BE2C (cell line): ENCODE results near the gene CEP128.
A peak's percentile ranks its signal among the peaks of the same experiment; 100 is the strongest.

Source experiments
- DNase-seq: peaks from one replicate; pipeline ENCODE4 v3.0.0-alpha.2; 2020
- H3K27me3 ChIP-seq: fragments of 250-450 bp; sonication (Bioruptor Pico); 2 replicates; pipeline ENCODE4 v1.5.1; 2020; ENCODE audit warnings: mild to moderate bottlenecking
- H3K36me3 ChIP-seq: fragments of 250-450 bp; sonication (Bioruptor Pico); 2 replicates; pipeline ENCODE4 v1.5.1; 2020; ENCODE audit warnings: mild to moderate bottlenecking
- H3K4me1 ChIP-seq: fragments of 250-450 bp; sonication (Bioruptor Pico); 2 replicates; pipeline ENCODE4 v1.5.1; 2020
- H3K4me3 ChIP-seq: 2 replicates; pipeline ENCODE4 v1.5.1; 2011; ENCODE audit warnings: low read depth, low read length
- H3K9me3 ChIP-seq: fragments of 250-450 bp; sonication (Bioruptor Pico); 2 replicates; pipeline ENCODE4 v1.5.1; 2020
- CTCF ChIP-seq: IDR thresholded peaks from 2 replicates; pipeline ENCODE4 v1.5.1; 2012; ENCODE audit warnings: mild to moderate bottlenecking, low read depth, low read length

Gene CEP128

GRCh38 chr14:80981673-80982072, 40.1 kb upstream of the CEP128 start:
- H3K4me1 ChIP-seq = peaks cover 6% of the 10 kb centered on the region

GRCh38 chr14:80981156-80981555, 39.6 kb upstream of the CEP128 start:
- no peak overlapping the region for H3K4me3 ChIP-seq
- H3K4me1 ChIP-seq = peaks cover 3% of the 10 kb centered on the region; the same call in 1 of the 2 replicates
- no peaks in the 10 kb centered on the region for H3K27me3 ChIP-seq
- no peak for DNase-seq
- no peaks in the 10 kb centered on the region for H3K36me3 ChIP-seq
- TF ChIP-seq CTCF = no peak
- H3K9me3 ChIP-seq = no peaks in the 10 kb centered on the region

More at GRCh38 chr14:80981673-80982072, 40.1 kb upstream of the CEP128 start:
- no peaks in the 10 kb centered on the region for H3K36me3 ChIP-seq
- no peak overlapping the region for H3K4me3 ChIP-seq
- H3K27me3 ChIP-seq = no peaks in the 10 kb centered on the region
- H3K9me3 ChIP-seq = no peaks in the 10 kb centered on the region
- DNase-seq = no peak
- no peak for TF ChIP-seq CTCF

GRCh38 chr14:80979951-80980350, 38.4 kb upstream of the CEP128 start:
- no peak for DNase-seq
- no peaks in the 10 kb centered on the region; the same call in 1 of the 2 replicates for H3K4me1 ChIP-seq
- no peak for TF ChIP-seq CTCF
- no peaks in the 10 kb centered on the region for H3K27me3 ChIP-seq
- no peaks in the 10 kb centered on the region for H3K36me3 ChIP-seq
- H3K4me3 ChIP-seq = no peak overlapping the region
- H3K9me3 ChIP-seq = no peaks in the 10 kb centered on the region

GRCh38 chr14:80978403-80978802, 36.9 kb upstream of the CEP128 start:
- TF ChIP-seq CTCF = no peak
- Histone ChIP-seq H3K9me3 (no peaks in the 10 kb centered on the region), H3K27me3 (no peaks in the 10 kb centered on the region), H3K4me1 (peaks cover 11% of the 10 kb centered on the region), H3K36me3 (no peaks in the 10 kb centered on the region), H3K4me3 (no peak overlapping the region)
- DNase-seq = peak; percentile 14

GRCh38 chr14:80977221-80977620, 35.7 kb upstream of the CEP128 start:
- Histone ChIP-seq H3K4me1 (peaks cover 11% of the 10 kb centered on the region), H3K27me3 (no peaks in the 10 kb centered on the region), H3K4me3 (no peak overlapping the region), H3K36me3 (no peaks in the 10 kb centered on the region), H3K9me3 (no peaks in the 10 kb centered on the region)
- no peak for DNase-seq
- TF ChIP-seq CTCF = 0 out of 2 replicates have a peak, but pooled peaks have one; percentile 13

GRCh38 chr14:80974679-80975078, 33.1 kb upstream of the CEP128 start:
- no peak for TF ChIP-seq CTCF
- DNase-seq = no peak

More at GRCh38 chr14:80974679-80975078, 33.1 kb upstream of the CEP128 start:
- peaks cover 11% of the 10 kb centered on the region for H3K4me1 ChIP-seq
- H3K4me3 ChIP-seq = no peak overlapping the region
- no peaks in the 10 kb centered on the region for H3K9me3 ChIP-seq
- H3K36me3 ChIP-seq = no peaks in the 10 kb centered on the region
- no peaks in the 10 kb centered on the region for H3K27me3 ChIP-seq
